Mammary epithelial cell (primary cell): Measurements from ENCODE around the gene KRT9.

Source experiments
- EZH2 ChIP-seq: IDR thresholded peaks from 2 replicates; pipeline ENCODE4 v1.6.1; 2012; ENCODE audit warnings: low read length, inconsistent platforms, borderline replicate concordance
- TF ChIP-seq, protein P1 (sequence below), 2 donors: IDR thresholded peaks in 1 of 2; conservative IDR thresholded peaks in 1 of 2; 2 replicates each; pipeline ENCODE4 v1.5.1; 2011 to 2012; ENCODE audit warnings: inconsistent platforms in 2 of 2, low read length in 2 of 2, mild to moderate bottlenecking in 2 of 2, control low read depth in 1 of 2, low read depth in 1 of 2; ENCODE audit not compliant: insufficient read depth in 1 of 2; ENCODE audit errors: extremely low read depth in 1 of 2

- no peak for TF ChIP-seq EZH2
- TF ChIP-seq, protein P1, sequence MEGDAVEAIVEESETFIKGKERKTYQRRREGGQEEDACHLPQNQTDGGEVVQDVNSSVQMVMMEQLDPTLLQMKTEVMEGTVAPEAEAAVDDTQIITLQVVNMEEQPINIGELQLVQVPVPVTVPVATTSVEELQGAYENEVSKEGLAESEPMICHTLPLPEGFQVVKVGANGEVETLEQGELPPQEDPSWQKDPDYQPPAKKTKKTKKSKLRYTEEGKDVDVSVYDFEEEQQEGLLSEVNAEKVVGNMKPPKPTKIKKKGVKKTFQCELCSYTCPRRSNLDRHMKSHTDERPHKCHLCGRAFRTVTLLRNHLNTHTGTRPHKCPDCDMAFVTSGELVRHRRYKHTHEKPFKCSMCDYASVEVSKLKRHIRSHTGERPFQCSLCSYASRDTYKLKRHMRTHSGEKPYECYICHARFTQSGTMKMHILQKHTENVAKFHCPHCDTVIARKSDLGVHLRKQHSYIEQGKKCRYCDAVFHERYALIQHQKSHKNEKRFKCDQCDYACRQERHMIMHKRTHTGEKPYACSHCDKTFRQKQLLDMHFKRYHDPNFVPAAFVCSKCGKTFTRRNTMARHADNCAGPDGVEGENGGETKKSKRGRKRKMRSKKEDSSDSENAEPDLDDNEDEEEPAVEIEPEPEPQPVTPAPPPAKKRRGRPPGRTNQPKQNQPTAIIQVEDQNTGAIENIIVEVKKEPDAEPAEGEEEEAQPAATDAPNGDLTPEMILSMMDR (conservative IDR thresholded peaks at IDR 0.05 in 1 of 2, IDR thresholded peaks at IDR 0.05 in 1 of 2; ENCODE audit: extremely low read depth in 1 of 2, insufficient read depth in 1 of 2, low read depth in 1 of 2, low read length in 2 of 2): no peak
These were observed 9.7 kb upstream of the KRT9 start for GRCh38 chr17:41581366-41582060.
